ENCODE data around the gene ATP11A. TPM values are rescaled to one million over a fixed set of nuclear protein-coding genes. Genes with fewer than 3 reads are reported as not detected.

ATP11A gene
- total RNA-seq, 1 experiment from 2014 or later, result 80.4 TPM

GRCh38 chr13:112771139-112771876, 81.5 kb downstream of the ATP11A start:
- H3K36me3 ChIP-seq (ENCODE audit: control insufficient read depth in 1 of 2, insufficient read depth in 2 of 2, low read length in 2 of 2), result no peaks in the 10 kb centered on the region
- no peak for TF ChIP-seq EZH2phosphoT487 (IDR thresholded peaks at IDR 0.05; ENCODE audit: borderline replicate concordance)
- TF ChIP-seq RAD21 (IDR thresholded peaks at IDR 0.05; ENCODE audit: low read depth), result no peak
- TF ChIP-seq POLR2AphosphoS5 (IDR thresholded peaks at IDR 0.05; ENCODE audit: low read depth, low read length), result no peak
- TF ChIP-seq, protein P1, sequence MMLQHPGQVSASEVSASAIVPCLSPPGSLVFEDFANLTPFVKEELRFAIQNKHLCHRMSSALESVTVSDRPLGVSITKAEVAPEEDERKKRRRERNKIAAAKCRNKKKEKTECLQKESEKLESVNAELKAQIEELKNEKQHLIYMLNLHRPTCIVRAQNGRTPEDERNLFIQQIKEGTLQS (IDR thresholded peaks at IDR 0.05), result no peak
- no peak for TF ChIP-seq POLR2A (IDR thresholded peaks at IDR 0.05; ENCODE audit: borderline replicate concordance, extremely low read depth, insufficient read depth, insufficient read length)
- TF ChIP-seq SP1 (IDR thresholded peaks at IDR 0.05; ENCODE audit: low read depth), result no peak
- TF ChIP-seq, protein P2, sequence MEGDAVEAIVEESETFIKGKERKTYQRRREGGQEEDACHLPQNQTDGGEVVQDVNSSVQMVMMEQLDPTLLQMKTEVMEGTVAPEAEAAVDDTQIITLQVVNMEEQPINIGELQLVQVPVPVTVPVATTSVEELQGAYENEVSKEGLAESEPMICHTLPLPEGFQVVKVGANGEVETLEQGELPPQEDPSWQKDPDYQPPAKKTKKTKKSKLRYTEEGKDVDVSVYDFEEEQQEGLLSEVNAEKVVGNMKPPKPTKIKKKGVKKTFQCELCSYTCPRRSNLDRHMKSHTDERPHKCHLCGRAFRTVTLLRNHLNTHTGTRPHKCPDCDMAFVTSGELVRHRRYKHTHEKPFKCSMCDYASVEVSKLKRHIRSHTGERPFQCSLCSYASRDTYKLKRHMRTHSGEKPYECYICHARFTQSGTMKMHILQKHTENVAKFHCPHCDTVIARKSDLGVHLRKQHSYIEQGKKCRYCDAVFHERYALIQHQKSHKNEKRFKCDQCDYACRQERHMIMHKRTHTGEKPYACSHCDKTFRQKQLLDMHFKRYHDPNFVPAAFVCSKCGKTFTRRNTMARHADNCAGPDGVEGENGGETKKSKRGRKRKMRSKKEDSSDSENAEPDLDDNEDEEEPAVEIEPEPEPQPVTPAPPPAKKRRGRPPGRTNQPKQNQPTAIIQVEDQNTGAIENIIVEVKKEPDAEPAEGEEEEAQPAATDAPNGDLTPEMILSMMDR (IDR thresholded peaks at IDR 0.05 in 2 of 3, conservative IDR thresholded peaks at IDR 0.05 in 1 of 3; ENCODE audit: borderline replicate concordance in 1 of 3, insufficient read depth in 1 of 3, low read depth in 2 of 3, low read length in 2 of 3), result no peak
- TF ChIP-seq SIN3A (IDR thresholded peaks at IDR 0.05; ENCODE audit: low read depth), result no peak
- TF ChIP-seq CBX3 (IDR thresholded peaks at IDR 0.05; ENCODE audit: low read depth), result no peak
- TF ChIP-seq, protein P3, sequence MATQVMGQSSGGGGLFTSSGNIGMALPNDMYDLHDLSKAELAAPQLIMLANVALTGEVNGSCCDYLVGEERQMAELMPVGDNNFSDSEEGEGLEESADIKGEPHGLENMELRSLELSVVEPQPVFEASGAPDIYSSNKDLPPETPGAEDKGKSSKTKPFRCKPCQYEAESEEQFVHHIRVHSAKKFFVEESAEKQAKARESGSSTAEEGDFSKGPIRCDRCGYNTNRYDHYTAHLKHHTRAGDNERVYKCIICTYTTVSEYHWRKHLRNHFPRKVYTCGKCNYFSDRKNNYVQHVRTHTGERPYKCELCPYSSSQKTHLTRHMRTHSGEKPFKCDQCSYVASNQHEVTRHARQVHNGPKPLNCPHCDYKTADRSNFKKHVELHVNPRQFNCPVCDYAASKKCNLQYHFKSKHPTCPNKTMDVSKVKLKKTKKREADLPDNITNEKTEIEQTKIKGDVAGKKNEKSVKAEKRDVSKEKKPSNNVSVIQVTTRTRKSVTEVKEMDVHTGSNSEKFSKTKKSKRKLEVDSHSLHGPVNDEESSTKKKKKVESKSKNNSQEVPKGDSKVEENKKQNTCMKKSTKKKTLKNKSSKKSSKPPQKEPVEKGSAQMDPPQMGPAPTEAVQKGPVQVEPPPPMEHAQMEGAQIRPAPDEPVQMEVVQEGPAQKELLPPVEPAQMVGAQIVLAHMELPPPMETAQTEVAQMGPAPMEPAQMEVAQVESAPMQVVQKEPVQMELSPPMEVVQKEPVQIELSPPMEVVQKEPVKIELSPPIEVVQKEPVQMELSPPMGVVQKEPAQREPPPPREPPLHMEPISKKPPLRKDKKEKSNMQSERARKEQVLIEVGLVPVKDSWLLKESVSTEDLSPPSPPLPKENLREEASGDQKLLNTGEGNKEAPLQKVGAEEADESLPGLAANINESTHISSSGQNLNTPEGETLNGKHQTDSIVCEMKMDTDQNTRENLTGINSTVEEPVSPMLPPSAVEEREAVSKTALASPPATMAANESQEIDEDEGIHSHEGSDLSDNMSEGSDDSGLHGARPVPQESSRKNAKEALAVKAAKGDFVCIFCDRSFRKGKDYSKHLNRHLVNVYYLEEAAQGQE (IDR thresholded peaks at IDR 0.05; ENCODE audit: low read depth), result no peak
- TF ChIP-seq EZH2 (IDR thresholded peaks at IDR 0.05), result no peak
- TF ChIP-seq, protein P4, sequence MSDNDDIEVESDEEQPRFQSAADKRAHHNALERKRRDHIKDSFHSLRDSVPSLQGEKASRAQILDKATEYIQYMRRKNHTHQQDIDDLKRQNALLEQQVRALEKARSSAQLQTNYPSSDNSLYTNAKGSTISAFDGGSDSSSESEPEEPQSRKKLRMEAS (IDR thresholded peaks at IDR 0.05), result no peak
- no peak for TF ChIP-seq SRF (IDR thresholded peaks at IDR 0.05; ENCODE audit: low read depth)
- no peak for TF ChIP-seq ZFX (IDR thresholded peaks at IDR 0.05)
- no peak for TF ChIP-seq TCF7L2 (IDR thresholded peaks at IDR 0.05; ENCODE audit: borderline replicate concordance, extremely low read depth, insufficient read depth, insufficient read length)
- TF ChIP-seq CEBPB (IDR thresholded peaks at IDR 0.05; ENCODE audit: low read depth), result no peak
- no peak for TF ChIP-seq YY1 (IDR thresholded peaks at IDR 0.05; ENCODE audit: extremely low read depth, insufficient replicate concordance, low read depth, low read length)
- TF ChIP-seq EGR1 (IDR thresholded peaks at IDR 0.05; ENCODE audit: low read depth), result no peak
- H2AFZ ChIP-seq (ENCODE audit: low read depth, low read length, poor library complexity, severe bottlenecking), result no peak overlapping the region
- no peaks in the 10 kb centered on the region for H3K9me2 ChIP-seq (ENCODE audit: insufficient read depth)
- no peaks in the 10 kb centered on the region for H3K27me3 ChIP-seq (ENCODE audit: insufficient read depth, low read length)
- H3K4me2 ChIP-seq (ENCODE audit: low read length), result no peak overlapping the region
- no peak overlapping the region for H3K4me3 ChIP-seq (replicated peaks in 1 of 2; ENCODE audit: low read depth in 1 of 2, low read length in 2 of 2)
- ChIA-PET POLR2A (no interaction called here), RAD21 (ENCODE audit: low non-redundant PET in 1 of 2, low total read pairs in 2 of 2, uncharacterized antibody in 2 of 2, unreplicated experiment in 2 of 2) (no interaction called here), CTCF (no interaction called here)
- no peak overlapping the region for H3K9ac ChIP-seq (ENCODE audit: low read length)
- H3K9me3 ChIP-seq (ENCODE audit: control insufficient read depth in 1 of 2, insufficient read depth in 1 of 2, low read depth in 1 of 2, low read length in 2 of 2), result no peaks in the 10 kb centered on the region
- H4K20me1 ChIP-seq (ENCODE audit: insufficient read depth), result no peaks in the 10 kb centered on the region
- no peak overlapping the region for H3K27ac ChIP-seq (ENCODE audit: low read depth, low read length)
- intact Hi-C loops (cut with micrococcal nuclease), result no loop called here
- ATAC-seq (no peak), DNase-seq (ENCODE audit: low read depth, low spot score) (no peak)
- peaks cover 0 to 5% of the 10 kb centered on the region in 2 experiments; a peak in 3 of 4 replicates for H3K4me1 ChIP-seq (ENCODE audit: control insufficient read depth in 1 of 2, insufficient read depth in 2 of 2, low read length in 2 of 2)
- H3K79me2 ChIP-seq (ENCODE audit: insufficient read depth, low read length), result peaks cover 11% of the 10 kb centered on the region; the same call in 1 of the 2 replicates
- no TSS peak for BruUV-seq (replicated peaks)

Measured in HCT116 (cell line).